ENCODE data around the gene ASS1. TPM values are rescaled to one million over a fixed set of nuclear protein-coding genes. Genes with fewer than 3 reads are reported as not detected.

The ASS1 gene
- total RNA-seq, 1 experiment from 2014 or later = 255 TPM

DNA sequence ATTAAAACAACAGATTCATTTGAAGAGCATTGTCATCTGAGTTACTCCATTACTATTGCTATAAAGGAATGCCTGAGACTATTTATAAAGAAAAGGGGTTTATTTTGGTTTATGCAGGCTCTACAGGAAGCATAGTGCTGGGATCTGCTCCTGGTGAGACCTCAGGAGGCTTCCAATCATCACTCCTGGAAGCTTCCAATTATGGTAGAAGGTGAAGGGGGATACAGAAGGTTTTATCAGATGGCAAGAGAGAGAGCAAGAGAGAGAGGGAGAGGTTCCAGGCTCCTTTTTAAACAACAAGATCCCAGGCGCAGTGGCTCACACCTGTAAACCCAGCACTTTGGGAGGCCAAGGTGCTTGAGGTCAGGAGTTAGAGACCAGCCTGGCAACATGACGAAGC lies 63.5 kb downstream of the ASS1 start:
- Histone ChIP-seq H4K20me1 (ENCODE audit: insufficient read depth) (no peaks in the 10 kb centered on the region), H2AFZ (no peak overlapping the region), H3K4me2 (no peak overlapping the region), H3F3A (ENCODE audit: insufficient read depth, low read depth) (no peaks in the 10 kb centered on the region), H3K9me3 (ENCODE audit: insufficient read depth, low read depth) (no peaks in the 10 kb centered on the region), H3K9me2 (ENCODE audit: insufficient read depth) (no peaks in the 10 kb centered on the region), H3K4me1 (replicated peaks; ENCODE audit: insufficient read depth) (no peaks in the 10 kb centered on the region), H3K27ac (no peak overlapping the region), H3K79me2 (ENCODE audit: low read depth) (no peaks in the 10 kb centered on the region), H3K36me3 (ENCODE audit: low read depth) (no peaks in the 10 kb centered on the region), H3K4me3 (no peak overlapping the region), H3K27me3 (ENCODE audit: insufficient read depth, low read depth) (no peaks in the 10 kb centered on the region)
- TF ChIP-seq, protein P1, sequence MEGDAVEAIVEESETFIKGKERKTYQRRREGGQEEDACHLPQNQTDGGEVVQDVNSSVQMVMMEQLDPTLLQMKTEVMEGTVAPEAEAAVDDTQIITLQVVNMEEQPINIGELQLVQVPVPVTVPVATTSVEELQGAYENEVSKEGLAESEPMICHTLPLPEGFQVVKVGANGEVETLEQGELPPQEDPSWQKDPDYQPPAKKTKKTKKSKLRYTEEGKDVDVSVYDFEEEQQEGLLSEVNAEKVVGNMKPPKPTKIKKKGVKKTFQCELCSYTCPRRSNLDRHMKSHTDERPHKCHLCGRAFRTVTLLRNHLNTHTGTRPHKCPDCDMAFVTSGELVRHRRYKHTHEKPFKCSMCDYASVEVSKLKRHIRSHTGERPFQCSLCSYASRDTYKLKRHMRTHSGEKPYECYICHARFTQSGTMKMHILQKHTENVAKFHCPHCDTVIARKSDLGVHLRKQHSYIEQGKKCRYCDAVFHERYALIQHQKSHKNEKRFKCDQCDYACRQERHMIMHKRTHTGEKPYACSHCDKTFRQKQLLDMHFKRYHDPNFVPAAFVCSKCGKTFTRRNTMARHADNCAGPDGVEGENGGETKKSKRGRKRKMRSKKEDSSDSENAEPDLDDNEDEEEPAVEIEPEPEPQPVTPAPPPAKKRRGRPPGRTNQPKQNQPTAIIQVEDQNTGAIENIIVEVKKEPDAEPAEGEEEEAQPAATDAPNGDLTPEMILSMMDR (conservative IDR thresholded peaks at IDR 0.05) = no peak
- TF ChIP-seq EZH2 (IDR thresholded peaks at IDR 0.05; ENCODE audit: low read depth) = no peak
- BruUV-seq (replicated peaks) = no TSS peak
- ChIA-PET POLR2A (ENCODE audit: unreplicated experiment) (no interaction called here), CTCF (no interaction called here)
- DNase-seq = no peak
- intact Hi-C loops (cut with micrococcal nuclease; ENCODE audit: unreplicated experiment) = no loop called here

DNA sequence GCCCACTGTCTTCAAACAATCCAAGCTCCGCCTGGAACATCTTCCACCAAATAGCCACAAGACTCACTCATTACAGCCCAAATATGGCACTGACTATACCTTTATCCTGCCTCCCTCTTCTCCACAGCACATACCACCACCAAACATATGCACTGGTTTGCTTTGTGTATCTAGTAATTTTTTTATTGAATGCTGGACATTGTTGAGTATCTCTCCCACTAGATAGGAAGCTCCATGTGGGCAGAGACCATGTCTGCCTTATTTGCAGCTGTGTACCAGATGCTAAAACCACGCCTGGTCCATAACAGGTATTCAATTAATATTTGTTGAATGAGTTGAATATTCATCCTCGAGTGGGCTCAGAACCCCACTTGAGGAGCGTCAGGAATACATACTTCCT lies 67.4 kb downstream of the ASS1 start:
- no peaks in the 10 kb centered on the region for H3K9me2 ChIP-seq (ENCODE audit: insufficient read depth)
- no peaks in the 10 kb centered on the region for H3K9me3 ChIP-seq (ENCODE audit: insufficient read depth, low read depth)
- H3F3A ChIP-seq (ENCODE audit: insufficient read depth, low read depth) = no peaks in the 10 kb centered on the region
- BruUV-seq (replicated peaks) = no TSS peak
- H3K79me2 ChIP-seq (ENCODE audit: low read depth) = no peaks in the 10 kb centered on the region
- H3K36me3 ChIP-seq (ENCODE audit: low read depth) = no peaks in the 10 kb centered on the region
- TF ChIP-seq, protein P1 (conservative IDR thresholded peaks at IDR 0.05) = no peak
- no peak for TF ChIP-seq EZH2 (IDR thresholded peaks at IDR 0.05; ENCODE audit: low read depth)
- intact Hi-C loops (cut with micrococcal nuclease; ENCODE audit: unreplicated experiment) = no loop called here
- ChIA-PET POLR2A (ENCODE audit: unreplicated experiment) (no interaction called here), CTCF (no interaction called here)
- H2AFZ ChIP-seq = no peak overlapping the region
- H3K27me3 ChIP-seq (ENCODE audit: insufficient read depth, low read depth) = no peaks in the 10 kb centered on the region
- H3K4me3 ChIP-seq = no peak overlapping the region
- no peak for DNase-seq
- H4K20me1 ChIP-seq (ENCODE audit: insufficient read depth) = no peaks in the 10 kb centered on the region
- no peak overlapping the region for H3K27ac ChIP-seq
- H3K4me2 ChIP-seq = no peak overlapping the region
- no peaks in the 10 kb centered on the region for H3K4me1 ChIP-seq (replicated peaks; ENCODE audit: insufficient read depth)

DNA sequence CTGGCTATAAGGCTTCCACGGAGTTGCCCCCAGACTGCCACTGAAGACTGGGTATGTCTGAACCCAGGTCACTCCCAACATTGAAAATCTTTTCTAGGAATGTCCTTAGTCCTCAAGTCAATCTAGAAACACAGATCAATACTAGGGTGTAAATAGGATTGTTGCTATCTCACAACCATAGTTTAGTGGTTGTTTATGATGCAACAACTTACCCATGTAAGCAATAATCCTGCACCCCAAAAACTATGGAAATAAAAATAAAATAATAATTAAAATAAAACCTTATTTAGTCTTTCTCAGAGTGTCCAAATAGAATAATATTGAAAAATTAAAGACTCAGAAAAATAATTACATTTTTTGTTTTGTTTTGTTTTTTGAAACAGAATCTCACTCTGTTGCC lies 68.3 kb downstream of the ASS1 start:
- Histone ChIP-seq H3K4me3 (no peak overlapping the region), H3K9me3 (ENCODE audit: insufficient read depth, low read depth) (no peaks in the 10 kb centered on the region), H3K36me3 (ENCODE audit: low read depth) (no peaks in the 10 kb centered on the region), H3K27me3 (ENCODE audit: insufficient read depth, low read depth) (no peaks in the 10 kb centered on the region), H3K4me1 (replicated peaks; ENCODE audit: insufficient read depth) (no peaks in the 10 kb centered on the region), H4K20me1 (ENCODE audit: insufficient read depth) (no peaks in the 10 kb centered on the region), H2AFZ (no peak overlapping the region), H3K4me2 (no peak overlapping the region), H3K79me2 (ENCODE audit: low read depth) (no peaks in the 10 kb centered on the region), H3F3A (ENCODE audit: insufficient read depth, low read depth) (no peaks in the 10 kb centered on the region), H3K9me2 (ENCODE audit: insufficient read depth) (no peaks in the 10 kb centered on the region), H3K27ac (no peak overlapping the region)
- intact Hi-C loops (cut with micrococcal nuclease; ENCODE audit: unreplicated experiment) = no loop called here
- BruUV-seq (replicated peaks) = no TSS peak
- CTCF ChIA-PET = no interaction called here
- no peak for DNase-seq
- POLR2A ChIA-PET (ENCODE audit: unreplicated experiment) = no interaction called here
- TF ChIP-seq EZH2 (IDR thresholded peaks at IDR 0.05; ENCODE audit: low read depth) = no peak
- TF ChIP-seq, protein P1 (conservative IDR thresholded peaks at IDR 0.05) = no peak

Data from PC-9 (cell line).